Stimulated activated CD4-positive, alpha-beta T cell treated with anti-CD3 and anti-CD28 coated beads, TNF-alpha, amount 100 ng/mL, for 4 hours (primary cell): ENCODE data around the gene SNAPC1.
A peak's percentile ranks its signal among the peaks of the same experiment; 100 is the strongest.
"Not testable (repeated sequence)": the region's sequence is repeated elsewhere in the genome, so short reads cannot be mapped to it uniquely, and the experiment has no call there.

Experiments
- DNase-seq, 3 experiments: peaks; one replicate each; pipeline ENCODE4 v3.0.0-alpha.2; 2020; ENCODE audit warnings: low read depth in 3 of 3

The SNAPC1 gene, protein sequence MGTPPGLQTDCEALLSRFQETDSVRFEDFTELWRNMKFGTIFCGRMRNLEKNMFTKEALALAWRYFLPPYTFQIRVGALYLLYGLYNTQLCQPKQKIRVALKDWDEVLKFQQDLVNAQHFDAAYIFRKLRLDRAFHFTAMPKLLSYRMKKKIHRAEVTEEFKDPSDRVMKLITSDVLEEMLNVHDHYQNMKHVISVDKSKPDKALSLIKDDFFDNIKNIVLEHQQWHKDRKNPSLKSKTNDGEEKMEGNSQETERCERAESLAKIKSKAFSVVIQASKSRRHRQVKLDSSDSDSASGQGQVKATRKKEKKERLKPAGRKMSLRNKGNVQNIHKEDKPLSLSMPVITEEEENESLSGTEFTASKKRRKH

DNA sequence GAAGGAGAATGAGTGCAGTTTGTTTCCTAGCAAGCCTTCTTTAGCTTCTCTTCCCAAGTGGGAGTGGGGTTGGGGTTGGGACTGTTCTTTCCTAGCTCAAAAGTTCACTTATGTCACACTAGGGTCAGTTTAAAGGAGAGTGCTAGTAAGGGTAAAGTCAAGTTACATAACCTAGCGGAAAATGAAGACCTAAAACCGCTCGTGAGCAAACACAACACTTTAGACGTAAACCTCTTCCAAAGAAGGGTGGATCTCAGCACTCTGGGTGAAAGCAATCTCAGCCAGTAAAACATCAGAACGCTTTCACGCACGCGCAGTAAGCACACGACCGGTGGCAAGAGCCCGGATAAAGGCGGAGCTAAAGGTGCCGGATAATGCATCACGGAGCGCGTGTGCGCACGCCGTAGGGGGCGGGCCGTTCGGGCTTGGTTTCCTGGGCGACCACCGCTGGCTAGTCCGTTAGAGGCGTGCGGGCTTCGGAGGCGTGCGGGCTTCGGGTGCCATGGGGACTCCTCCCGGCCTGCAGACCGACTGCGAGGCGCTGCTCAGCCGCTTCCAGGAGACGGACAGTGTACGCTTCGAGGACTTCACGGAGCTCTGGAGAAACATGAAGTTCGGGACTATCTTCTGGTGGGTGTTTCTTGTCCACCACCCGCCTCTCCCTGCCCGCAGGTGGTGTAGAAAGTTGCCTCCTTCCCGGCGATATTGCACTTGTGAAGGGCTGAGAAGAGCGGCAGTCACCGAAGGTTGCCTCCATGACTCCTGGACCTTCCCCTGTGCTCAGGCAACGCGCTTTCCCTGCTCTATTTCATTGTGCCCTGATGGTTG is at the start of gene SNAPC1:
Gene SNAPC1, plus strand, starts transcription at position 462 of the 828 bp plus-strand sequence. Its CDS starts 41 bp downstream, at position 503.
- peak; percentile 92 to 95 (median 94) for DNase-seq

DNA sequence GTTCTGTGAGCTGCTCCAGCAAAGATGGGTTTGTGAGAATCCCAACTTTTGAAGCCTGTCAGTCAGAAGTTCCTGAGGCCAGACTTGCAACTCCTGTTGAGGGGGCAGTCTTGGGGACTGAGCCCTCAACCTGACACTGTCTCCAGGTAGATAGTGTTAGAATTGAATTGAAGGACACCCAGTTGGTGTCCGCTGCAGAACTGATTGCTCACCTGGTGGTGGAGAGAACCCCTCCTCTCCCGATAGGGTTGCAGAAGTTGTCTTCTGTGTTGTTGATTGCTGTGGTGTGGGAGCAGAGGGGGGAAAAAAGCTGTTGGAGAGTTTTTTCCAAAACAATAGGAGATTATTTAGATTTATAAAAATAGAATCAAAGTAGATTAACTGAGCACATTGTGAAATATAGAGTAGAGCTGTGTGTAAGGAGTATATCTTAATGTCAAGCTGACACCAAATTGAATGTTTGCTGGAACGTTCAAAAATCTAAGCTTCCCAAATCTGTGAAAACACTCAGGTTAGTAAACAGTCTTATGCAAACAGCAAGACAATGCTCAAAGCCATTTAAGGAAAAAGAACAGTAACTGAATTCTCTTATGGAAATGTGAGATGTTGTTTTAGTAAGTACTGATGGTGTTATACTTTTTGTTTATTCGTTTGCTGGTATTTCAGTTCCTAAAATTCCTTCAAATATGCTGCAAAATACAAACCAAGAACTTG is 48.3 kb upstream of the SNAPC1 start:
- no peak for DNase-seq

DNA sequence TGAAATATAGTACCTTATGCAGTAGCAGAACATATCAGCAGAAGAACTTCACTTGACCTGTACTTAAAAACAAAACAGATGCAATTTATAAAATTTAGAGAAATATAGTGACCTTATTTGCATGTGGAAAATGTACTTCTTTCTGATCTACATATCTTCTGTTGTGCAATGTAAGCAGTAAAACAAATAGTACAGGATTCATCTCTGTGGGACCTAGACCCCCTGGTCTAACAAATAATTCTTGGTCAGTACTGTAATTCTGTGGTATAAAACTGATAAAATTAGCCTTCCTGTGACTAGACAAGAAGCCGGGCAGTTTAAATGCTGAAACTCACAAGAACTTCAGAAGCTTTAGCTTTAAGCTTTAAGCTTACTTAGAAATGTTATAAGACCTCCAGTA is 45.3 kb upstream of the SNAPC1 start:
- no peak for DNase-seq

- DNase-seq, result no peak
Measured at GRCh38 chr14:61718039-61718438, 44.2 kb upstream of the SNAPC1 start.

DNA sequence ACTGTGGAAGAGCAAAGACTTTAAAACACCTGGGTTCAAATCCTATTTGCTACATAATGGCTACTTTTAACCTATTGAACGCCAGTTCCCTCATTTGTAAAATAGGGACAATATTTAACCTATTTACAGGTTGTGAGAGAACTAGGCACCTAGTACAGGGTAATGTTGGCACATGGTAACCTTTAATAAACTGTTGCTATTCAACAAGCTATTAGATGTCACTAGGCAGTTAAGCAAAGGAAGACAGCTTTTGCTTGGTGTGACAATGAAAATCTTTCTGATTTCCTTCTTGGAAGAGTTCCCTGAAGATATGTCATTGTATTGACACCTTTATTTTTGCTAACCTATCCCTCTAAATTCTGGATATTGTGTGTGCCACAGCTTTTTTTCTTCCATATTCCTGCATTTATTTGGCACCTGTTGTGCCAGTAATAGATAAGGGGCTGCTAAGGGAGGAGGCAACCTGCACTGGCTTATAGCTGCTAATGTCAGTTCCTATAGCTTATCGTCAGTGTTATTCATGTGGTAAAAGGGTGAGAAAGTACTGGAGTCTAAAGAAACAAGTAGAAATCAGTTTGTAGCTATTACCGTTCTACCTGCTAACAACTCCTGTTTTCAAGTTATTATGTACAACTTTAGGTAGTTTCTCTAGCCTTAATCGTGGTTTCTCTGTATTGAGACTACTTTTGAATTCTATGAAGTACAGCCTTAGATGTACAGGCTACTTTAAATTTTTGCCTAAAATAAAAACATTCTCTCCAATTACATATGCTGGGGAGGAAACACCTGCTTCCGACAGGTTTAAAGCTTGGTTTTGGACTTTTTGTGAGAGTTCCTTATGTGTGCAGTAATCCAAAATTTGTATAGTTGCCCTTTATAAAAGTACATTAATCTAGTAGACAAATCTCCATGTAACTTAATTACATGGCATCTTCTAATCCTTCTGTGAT is 42.6 kb upstream of the SNAPC1 start:
- no peak for DNase-seq

DNA sequence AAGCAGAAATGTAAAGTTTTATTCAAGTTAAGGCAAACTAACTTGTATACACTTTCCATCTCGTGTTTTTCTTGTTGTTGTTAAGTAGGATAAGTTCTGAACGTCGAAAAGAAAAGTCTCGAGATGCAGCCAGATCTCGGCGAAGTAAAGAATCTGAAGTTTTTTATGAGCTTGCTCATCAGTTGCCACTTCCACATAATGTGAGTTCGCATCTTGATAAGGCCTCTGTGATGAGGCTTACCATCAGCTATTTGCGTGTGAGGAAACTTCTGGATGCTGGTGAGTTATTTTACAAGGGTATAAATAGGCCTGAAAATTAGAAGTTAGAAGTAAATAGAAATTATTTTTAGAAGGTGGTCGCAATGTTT is 41.9 kb upstream of the SNAPC1 start:
- no peak for DNase-seq

DNA sequence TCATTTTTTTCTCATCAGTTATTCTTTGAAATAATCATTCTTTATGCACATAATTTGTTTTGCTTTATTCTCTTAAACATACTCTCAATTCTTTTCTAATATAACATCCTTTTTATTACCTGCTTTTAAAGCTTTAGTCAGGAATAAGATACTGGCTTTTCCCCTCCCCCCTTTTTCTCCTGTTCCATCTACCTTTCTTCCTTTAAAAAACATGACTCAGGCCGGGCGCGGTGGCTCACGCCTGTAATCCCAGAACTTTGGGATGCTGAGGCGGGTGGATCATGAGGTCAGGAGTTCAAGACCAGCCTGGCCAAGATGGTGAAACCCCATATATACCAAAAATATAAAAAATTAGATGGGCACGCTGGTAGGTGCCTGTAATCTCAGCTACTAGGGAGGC is 41.5 kb upstream of the SNAPC1 start:
- no peak for DNase-seq

DNA sequence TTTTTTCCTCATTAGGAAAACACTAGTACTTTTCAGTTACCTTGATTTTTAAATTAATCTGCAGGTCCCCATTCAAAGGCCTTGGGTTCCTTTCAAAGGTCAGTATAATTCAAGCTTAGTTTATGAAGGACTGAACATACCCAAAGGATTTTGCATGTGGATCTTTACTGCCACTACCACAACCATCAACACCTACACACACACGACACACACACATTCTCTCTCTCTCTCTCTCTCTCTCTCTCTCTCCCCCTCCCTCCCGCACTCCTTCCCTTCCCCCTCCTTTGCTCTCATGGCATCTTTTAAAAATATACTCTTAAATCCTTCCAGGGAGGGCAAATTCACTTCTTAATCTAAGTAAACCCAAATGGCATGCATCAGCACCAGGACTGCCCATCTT is 38.1 kb upstream of the SNAPC1 start:
- DNase-seq, result no peak

GRCh38 chr14:61726778-61727658 is 35.2 kb upstream of the SNAPC1 start:
- DNase-seq, result no peak

GRCh38 chr14:61730756-61731373 is 31.4 kb upstream of the SNAPC1 start:
- DNase-seq, result no peak

GRCh38 chr14:61733972-61734371 is 28.2 kb upstream of the SNAPC1 start:
- no peak for DNase-seq

- no peak for DNase-seq
Measured at GRCh38 chr14:61736751-61737150, 25.5 kb upstream of the SNAPC1 start.

GRCh38 chr14:61737915-61738314 is 24.3 kb upstream of the SNAPC1 start:
- no peak for DNase-seq

DNA sequence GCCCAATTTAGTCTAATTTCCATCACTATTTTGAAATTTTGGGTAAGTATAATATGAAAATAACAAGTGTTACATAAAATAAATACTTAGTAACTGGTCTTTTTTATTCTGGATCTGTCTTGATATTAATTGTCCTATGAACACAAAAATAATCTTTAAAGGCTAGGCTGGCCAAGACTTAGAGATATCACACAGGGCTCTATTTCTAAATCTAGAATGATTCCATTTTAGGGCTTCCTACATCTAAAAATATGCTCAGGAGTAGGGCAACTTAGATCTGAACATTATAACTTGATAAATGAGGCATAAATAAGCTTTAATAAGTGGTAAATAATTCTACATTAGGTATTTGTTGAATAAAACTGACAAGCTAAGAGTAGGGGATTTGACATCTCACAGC is 23.1 kb upstream of the SNAPC1 start:
- DNase-seq, result no peak

DNA sequence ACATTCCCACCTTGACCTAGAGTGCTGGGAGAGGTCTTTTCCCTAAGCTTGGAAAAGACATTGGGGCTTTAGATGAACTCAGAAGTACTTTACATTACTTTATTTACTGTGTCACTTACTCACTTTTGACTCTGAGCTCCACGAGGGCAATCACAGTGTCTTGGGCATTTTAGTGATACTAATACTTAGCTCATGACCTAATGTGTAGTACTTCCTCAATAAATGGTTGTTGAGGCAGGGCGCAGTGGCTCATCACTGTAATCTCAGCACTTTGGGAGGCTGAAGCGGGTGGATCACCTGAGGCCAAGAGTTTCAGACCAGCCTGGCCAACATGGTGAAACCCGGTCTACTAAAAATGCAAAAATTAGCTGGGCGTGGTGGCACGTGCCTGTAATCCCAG is 19.8 kb upstream of the SNAPC1 start:
- no peak for DNase-seq

DNA sequence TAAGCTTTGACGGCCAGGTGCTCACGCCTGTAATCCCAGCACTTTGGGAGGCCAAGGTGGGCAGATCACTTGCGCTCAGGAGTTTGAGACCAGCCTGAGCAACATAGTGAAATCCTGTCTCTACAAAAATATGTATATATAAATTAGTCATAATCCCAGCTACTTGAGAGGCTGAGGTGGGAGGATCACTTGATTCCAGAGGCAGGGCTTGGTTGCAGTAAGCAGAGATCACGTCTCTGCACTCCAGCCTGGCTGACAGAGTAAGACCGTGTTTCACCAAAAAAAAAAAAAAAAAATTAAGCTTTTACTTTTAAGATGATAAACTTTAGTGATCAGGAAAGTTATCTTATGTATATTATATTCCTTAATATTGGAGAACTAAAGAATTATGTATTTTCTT is 18.0 kb upstream of the SNAPC1 start:
- DNase-seq, result no peak

- DNase-seq, result not testable (repeated sequence)
Measured at GRCh38 chr14:61746346-61746745, 15.9 kb upstream of the SNAPC1 start.

GRCh38 chr14:61746881-61747280 is 15.3 kb upstream of the SNAPC1 start:
- DNase-seq, result no peak

GRCh38 chr14:61747342-61747741 is 14.9 kb upstream of the SNAPC1 start:
- no peak for DNase-seq

GRCh38 chr14:61749264-61749663 is 13.0 kb upstream of the SNAPC1 start:
- DNase-seq, result no peak
